K562 (cell line): Measurements from ENCODE around the gene KCNB1. TPM values are rescaled to one million over a fixed set of nuclear protein-coding genes. Genes with fewer than 3 reads are reported as not detected.

ENCODE experiments used
- ATAC-seq: fragments of 200-7000 bp; cut with Tn5 transposase; 3 replicates; pipeline ENCODE4 v1.9.1; 2020; ENCODE audit warnings: moderate library complexity
- BruUV-seq: library from RNA; stranded (reverse); fragments of 400-500 nt; replicated peaks from 2 replicates; lab custom pipeline; 2021; lab: Mats Ljungman, UMichigan
- CTCF ChIA-PET: fragments of 300-600 bp; formaldehyde crosslinking; extraction: SDS; loops from one replicate; lab custom pipeline; 2021; ENCODE audit warnings: low intra/inter-chr PET ratio; lab: Yijun Ruan, JAX
- POLR2A ChIA-PET: fragments of 300-600, 350-650 bp; sonication (Branson Sonifier 250); formaldehyde crosslinking; extraction: SDS; loops from one replicate; lab custom pipeline; 2021; ENCODE audit warnings: antibody characterized with exemption, inconsistent platforms; lab: Yijun Ruan, JAX
- DNase-seq, 4 experiments: peaks; one replicate each; pipeline versions ENCODE4 v3.0.0 to v3.0.0-alpha.2; 2011 to 2018; ENCODE audit warnings: low spot score in 3 of 4, mixed read lengths in 3 of 4; ENCODE audit errors: extremely low read depth in 1 of 4
- FAIRE-seq: peaks from 2 replicates; lab custom pipeline; 2011; peaks lifted over from hg19 to GRCh38; lab: Jason Lieb, UNC
- H2AFZ ChIP-seq: 2 replicates; pipeline ENCODE4 v1.6.0; 2011; ENCODE audit warnings: low read depth, low read length, control low read depth, inconsistent platforms
- H3K27ac ChIP-seq: fragments of 200-600 bp; 3 replicates; pipeline ENCODE4 v1.8.0; 2011; ENCODE audit warnings: low read depth, mild to moderate bottlenecking, control low read depth, inconsistent platforms, low read length, moderate library complexity, mixed read lengths; ENCODE audit errors: extremely low read depth
- H3K27me3 ChIP-seq, 2 experiments: fragments of 300-600 bp in 1 of 2; 2 replicates in 1 of 2; 3 replicates in 1 of 2; pipeline versions ENCODE4 v1.6.0 to v1.8.0; 2011; ENCODE audit warnings: inconsistent platforms in 2 of 2, low read length in 2 of 2, mild to moderate bottlenecking in 1 of 2, mixed read lengths in 1 of 2, moderate library complexity in 1 of 2; ENCODE audit not compliant: control insufficient read depth in 2 of 2, insufficient read depth in 2 of 2
- H3K36me3 ChIP-seq: fragments of 300-600 bp; 3 replicates; pipeline ENCODE4 v1.8.0; 2011; ENCODE audit warnings: mild to moderate bottlenecking, low read length, inconsistent platforms; ENCODE audit not compliant: control insufficient read depth, insufficient read depth
- H3K4me1 ChIP-seq, 2 experiments: fragments of 200-600 bp in 1 of 2; replicated peaks in 1 of 2; 2 replicates in 1 of 2; 3 replicates in 1 of 2; pipeline versions ENCODE4 v1.5.1 to v1.8.0; 2011; ENCODE audit warnings: inconsistent platforms in 2 of 2, low read length in 2 of 2, mild to moderate bottlenecking in 1 of 2, mixed read lengths in 1 of 2, moderate library complexity in 1 of 2; ENCODE audit not compliant: control insufficient read depth in 2 of 2, insufficient read depth in 2 of 2
- H3K4me2 ChIP-seq: 2 replicates; pipeline ENCODE4 v1.6.1; 2011; ENCODE audit warnings: low read length, control low read depth, inconsistent platforms, mixed read lengths; ENCODE audit not compliant: insufficient read depth
- H3K4me3 ChIP-seq: fragments of 200-600 bp; sonication (generic), shearing (Covaris generic); 2 replicates; pipeline ENCODE4 v1.5.1; 2016; ENCODE audit warnings: control low read depth, inconsistent platforms
- H3K79me2 ChIP-seq: fragments of 200-600 bp; 3 replicates; pipeline ENCODE4 v1.8.0; 2011; ENCODE audit warnings: low read length, inconsistent platforms; ENCODE audit not compliant: control insufficient read depth, insufficient read depth
- H3K9ac ChIP-seq, 2 experiments: 2 replicates each; pipeline versions ENCODE4 v1.6.0 to v1.6.1; 2011; ENCODE audit warnings: low read depth in 2 of 2, low read length in 2 of 2, control low read depth in 1 of 2, inconsistent platforms in 1 of 2, mild to moderate bottlenecking in 1 of 2, mixed read lengths in 1 of 2; ENCODE audit not compliant: insufficient read depth in 1 of 2
- H3K9me1 ChIP-seq: one replicate; pipeline ENCODE4 v1.6.0; 2011; ENCODE audit warnings: inconsistent platforms, mild to moderate bottlenecking, low read length, moderate library complexity; ENCODE audit not compliant: control insufficient read depth, insufficient read depth
- H3K9me3 ChIP-seq: replicated peaks from 2 replicates; pipeline ENCODE4 v1.5.1; 2011; ENCODE audit warnings: low read depth, low read length, inconsistent platforms; ENCODE audit not compliant: control insufficient read depth, insufficient read depth
- H4K20me1 ChIP-seq: replicated peaks from 2 replicates; pipeline ENCODE4 v1.6.1; 2011; ENCODE audit warnings: low read length, inconsistent platforms, mixed read lengths; ENCODE audit not compliant: control insufficient read depth, insufficient read depth
- BRCA1 ChIP-seq, 2 experiments: fragments of 450-650 bp in 1 of 2; sonication (generic) in 1 of 2; formaldehyde crosslinking in 1 of 2; IDR thresholded peaks; 2 replicates each; pipeline versions ENCODE4 v1.5.0 to v1.6.1; 2017 to 2020; ENCODE audit warnings: mild to moderate bottlenecking in 1 of 2, missing genetic modification reagents in 1 of 2
- CBX5 ChIP-seq: IDR thresholded peaks from 2 replicates; pipeline ENCODE4 v1.6.1; 2014; ENCODE audit warnings: low read depth, borderline replicate concordance
- ESRRA ChIP-seq: fragments of 450-650 bp; IDR thresholded peaks from 2 replicates; pipeline ENCODE4 v1.6.1; 2014; ENCODE audit warnings: low read depth, mild to moderate bottlenecking, moderate library complexity, borderline replicate concordance
- FOXA1 ChIP-seq: fragments of 450-650 bp; IDR thresholded peaks from 2 replicates; pipeline ENCODE4 v1.6.1; 2016; ENCODE audit warnings: mild to moderate bottlenecking, borderline replicate concordance
- NFXL1 ChIP-seq: fragments of 450-650 bp; formaldehyde crosslinking; IDR thresholded peaks from 2 replicates; pipeline ENCODE4 v1.4.0; 2021; ENCODE audit warnings: mild to moderate bottlenecking
- SMARCB1 ChIP-seq: IDR thresholded peaks from 2 replicates; pipeline ENCODE4 v1.6.1; 2011; ENCODE audit warnings: improper control_type of control experiment, low read depth; ENCODE audit not compliant: insufficient read length
- SRSF7 ChIP-seq: fragments of 200-400 bp; formaldehyde crosslinking; optimal IDR thresholded peaks from 2 replicates; pipeline ENCODE3; 2017; ENCODE audit warnings: mild to moderate bottlenecking, low read depth, low read length
- XRCC3 ChIP-seq: fragments of 450-650 bp; IDR thresholded peaks from 2 replicates; pipeline ENCODE4 v1.6.1; 2017; ENCODE audit warnings: mild to moderate bottlenecking, moderate library complexity
- WGBS: fragments of 100-300 bp; shearing (Covaris generic); methylation state at CpG from one replicate; pipeline ENCODE4 v1.1.6; 2016; ENCODE audit warnings: low coverage, mixed read lengths; ENCODE audit not compliant: insufficient coverage; ENCODE audit errors: missing lambda C conversion rate; 5-methylcytosine and 5-hydroxymethylcytosine counted together
- in situ Hi-C: fragments of 300-500 bp; cut with MboI; formaldehyde crosslinking; loops from 4 replicates; pipeline ENCODE4 v1.15.0; 2018; ENCODE audit warnings: inconsistent platforms, mixed read lengths
- intact Hi-C: fragments of 100-400 bp; cut with micrococcal nuclease; formaldehyde crosslinking; loops from 2 replicates; pipeline ENCODE4 v1.14.2; 2022
- polyA plus RNA-seq, 8 experiments: library from polyadenylated mRNA; depleted of rRNA in 4 of 8; stranded (reverse) in 5 of 8; unstranded in 3 of 8; fragments of >200 nt; fragmentation: Nextera tagmentation in 2 of 8; fragmentation: Illumina TruSeq in 1 of 8; extraction: Ambion mirVana in 2 of 8; extraction: Trizol in 1 of 8; gene quantifications; 2 replicates each; pipeline versions ENCODE4 v1.2.1 to v1.2.3, GENCODE V29; 2011 to 2014; ENCODE audit warnings: inconsistent platforms in 1 of 8, missing spikeins in 1 of 8
- total RNA-seq, 7 experiments: library from RNA; depleted of rRNA in 6 of 7; stranded (reverse); fragments of >200 nt in 6 of 7; fragmentation: Illumina TruSeq in 2 of 7; extraction: Trizol in 2 of 7; gene quantifications; 2 replicates each; pipeline versions ENCODE4 v1.2.1 to v1.2.3, GENCODE V29; 2011 to 2021; ENCODE audit warnings: low replicate concordance in 1 of 7
- TF ChIP-seq, protein P1 (sequence below): sonication (generic); formaldehyde crosslinking; IDR thresholded peaks from 2 replicates; pipeline ENCODE4 v1.8.0; 2022; ENCODE audit warnings: missing genetic modification reagents, mild to moderate bottlenecking, moderate library complexity, borderline replicate concordance
- TF ChIP-seq, protein P2 (sequence below): fragments of 250-450 bp; sonication (Bioruptor Pico); IDR thresholded peaks from 2 replicates; pipeline ENCODE4 v1.4.0; 2020
- TF ChIP-seq, protein P3 (sequence below): fragments of 150-350 bp; conservative IDR thresholded peaks from 2 replicates; pipeline ENCODE4 v1.6.1; 2014; ENCODE audit warnings: low read length
- TF ChIP-seq, protein P4 (sequence below): fragments of 450-650 bp; IDR thresholded peaks from 2 replicates; pipeline ENCODE4 v1.7.1; 2018; ENCODE audit warnings: mild to moderate bottlenecking, low read depth; ENCODE audit not compliant: partially characterized antibody
- TF ChIP-seq, protein P5 (sequence below): fragments of 450-650 bp; IDR thresholded peaks from 2 replicates; pipeline ENCODE4 v1.6.1; 2016; ENCODE audit warnings: antibody characterized with exemption

KCNB1 gene
- total and polyA plus RNA-seq, 9 of the 15 experiments (the other 6 are each of a cell fraction or from before 2014, with no cell fraction given) = 0.01 to 0.06 TPM; not detected in 7

DNA sequence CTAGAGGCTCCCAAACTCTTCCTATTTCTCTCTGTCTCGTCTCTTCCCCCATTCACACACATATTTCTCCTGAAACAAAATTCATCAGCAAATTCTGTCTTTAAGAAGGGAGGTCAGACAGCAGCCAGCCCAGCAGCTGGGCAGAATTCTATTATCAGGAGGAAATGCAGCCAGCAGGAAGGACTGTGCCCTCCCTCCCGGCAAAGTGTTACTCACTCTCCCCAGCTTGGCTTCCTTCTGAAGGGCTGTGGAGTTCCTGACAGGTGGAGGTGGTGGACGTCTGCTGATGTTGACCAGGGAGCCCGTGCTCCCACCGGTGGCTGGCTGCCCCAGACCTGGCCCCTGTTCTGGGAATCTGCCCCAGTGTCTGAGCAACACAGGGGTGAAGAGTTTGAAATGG, 37.3 kb downstream of the KCNB1 start:
- Histone ChIP-seq H3K4me1 (no peaks in the 10 kb centered on the region), H3K79me2 (no peaks in the 10 kb centered on the region), H3K4me3 (no peak overlapping the region), H3K9me1 (no peaks in the 10 kb centered on the region), H3K9ac (no peak overlapping the region), H3K36me3 (no peaks in the 10 kb centered on the region), H3K9me3 (no peaks in the 10 kb centered on the region), H3K27me3 (peaks cover 10 to 55% of the 10 kb centered on the region in 2 experiments; a peak in 4 of 5 replicates), H3K27ac (no peak overlapping the region), H3K4me2 (no peak overlapping the region), H2AFZ (no peak overlapping the region), H4K20me1 (peaks cover 4% of the 10 kb centered on the region; the same call in 1 of the 2 replicates)
- POLR2A ChIA-PET = interaction anchor here (0.6 kb wide), 1 partner anchor 34 kb away, joined by 3 read pairs; no protein-coding TSS in a partner anchor
- BruUV-seq = no TSS peak
- ATAC-seq = no peak
- no peak for DNase-seq
- in situ Hi-C loops (no loop called here), intact Hi-C loops (no loop called here)
- FAIRE-seq = no peak
- CTCF ChIA-PET = no interaction called here
- WGBS = 0% methylated on average over 5 of the region's 5 CpGs
- TF ChIP-seq, protein P1, sequence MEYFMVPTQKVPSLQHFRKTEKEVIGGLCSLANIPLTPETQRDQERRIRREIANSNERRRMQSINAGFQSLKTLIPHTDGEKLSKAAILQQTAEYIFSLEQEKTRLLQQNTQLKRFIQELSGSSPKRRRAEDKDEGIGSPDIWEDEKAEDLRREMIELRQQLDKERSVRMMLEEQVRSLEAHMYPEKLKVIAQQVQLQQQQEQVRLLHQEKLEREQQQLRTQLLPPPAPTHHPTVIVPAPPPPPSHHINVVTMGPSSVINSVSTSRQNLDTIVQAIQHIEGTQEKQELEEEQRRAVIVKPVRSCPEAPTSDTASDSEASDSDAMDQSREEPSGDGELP (CRISPR knock-in tag) = no peak
- TF ChIP-seq CBX5 = no peak
- no peak for TF ChIP-seq ESRRA
- no peak for TF ChIP-seq NFXL1 (CRISPR knock-in tag)
- TF ChIP-seq SMARCB1 = no peak
- no peak for TF ChIP-seq SRSF7
- TF ChIP-seq XRCC3 = no peak
- TF ChIP-seq, protein P2, sequence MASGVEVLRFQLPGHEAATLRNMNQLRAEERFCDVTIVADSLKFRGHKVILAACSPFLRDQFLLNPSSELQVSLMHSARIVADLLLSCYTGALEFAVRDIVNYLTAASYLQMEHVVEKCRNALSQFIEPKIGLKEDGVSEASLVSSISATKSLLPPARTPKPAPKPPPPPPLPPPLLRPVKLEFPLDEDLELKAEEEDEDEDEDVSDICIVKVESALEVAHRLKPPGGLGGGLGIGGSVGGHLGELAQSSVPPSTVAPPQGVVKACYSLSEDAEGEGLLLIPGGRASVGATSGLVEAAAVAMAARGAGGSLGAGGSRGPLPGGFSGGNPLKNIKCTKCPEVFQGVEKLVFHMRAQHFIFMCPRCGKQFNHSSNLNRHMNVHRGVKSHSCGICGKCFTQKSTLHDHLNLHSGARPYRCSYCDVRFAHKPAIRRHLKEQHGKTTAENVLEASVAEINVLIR = no peak
- TF ChIP-seq, protein P3, sequence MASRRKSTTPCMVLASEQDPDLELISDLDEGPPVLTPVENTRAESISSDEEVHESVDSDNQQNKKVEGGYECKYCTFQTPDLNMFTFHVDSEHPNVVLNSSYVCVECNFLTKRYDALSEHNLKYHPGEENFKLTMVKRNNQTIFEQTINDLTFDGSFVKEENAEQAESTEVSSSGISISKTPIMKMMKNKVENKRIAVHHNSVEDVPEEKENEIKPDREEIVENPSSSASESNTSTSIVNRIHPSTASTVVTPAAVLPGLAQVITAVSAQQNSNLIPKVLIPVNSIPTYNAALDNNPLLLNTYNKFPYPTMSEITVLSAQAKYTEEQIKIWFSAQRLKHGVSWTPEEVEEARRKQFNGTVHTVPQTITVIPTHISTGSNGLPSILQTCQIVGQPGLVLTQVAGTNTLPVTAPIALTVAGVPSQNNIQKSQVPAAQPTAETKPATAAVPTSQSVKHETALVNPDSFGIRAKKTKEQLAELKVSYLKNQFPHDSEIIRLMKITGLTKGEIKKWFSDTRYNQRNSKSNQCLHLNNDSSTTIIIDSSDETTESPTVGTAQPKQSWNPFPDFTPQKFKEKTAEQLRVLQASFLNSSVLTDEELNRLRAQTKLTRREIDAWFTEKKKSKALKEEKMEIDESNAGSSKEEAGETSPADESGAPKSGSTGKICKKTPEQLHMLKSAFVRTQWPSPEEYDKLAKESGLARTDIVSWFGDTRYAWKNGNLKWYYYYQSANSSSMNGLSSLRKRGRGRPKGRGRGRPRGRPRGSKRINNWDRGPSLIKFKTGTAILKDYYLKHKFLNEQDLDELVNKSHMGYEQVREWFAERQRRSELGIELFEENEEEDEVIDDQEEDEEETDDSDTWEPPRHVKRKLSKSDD = no peak
- TF ChIP-seq, protein P4, sequence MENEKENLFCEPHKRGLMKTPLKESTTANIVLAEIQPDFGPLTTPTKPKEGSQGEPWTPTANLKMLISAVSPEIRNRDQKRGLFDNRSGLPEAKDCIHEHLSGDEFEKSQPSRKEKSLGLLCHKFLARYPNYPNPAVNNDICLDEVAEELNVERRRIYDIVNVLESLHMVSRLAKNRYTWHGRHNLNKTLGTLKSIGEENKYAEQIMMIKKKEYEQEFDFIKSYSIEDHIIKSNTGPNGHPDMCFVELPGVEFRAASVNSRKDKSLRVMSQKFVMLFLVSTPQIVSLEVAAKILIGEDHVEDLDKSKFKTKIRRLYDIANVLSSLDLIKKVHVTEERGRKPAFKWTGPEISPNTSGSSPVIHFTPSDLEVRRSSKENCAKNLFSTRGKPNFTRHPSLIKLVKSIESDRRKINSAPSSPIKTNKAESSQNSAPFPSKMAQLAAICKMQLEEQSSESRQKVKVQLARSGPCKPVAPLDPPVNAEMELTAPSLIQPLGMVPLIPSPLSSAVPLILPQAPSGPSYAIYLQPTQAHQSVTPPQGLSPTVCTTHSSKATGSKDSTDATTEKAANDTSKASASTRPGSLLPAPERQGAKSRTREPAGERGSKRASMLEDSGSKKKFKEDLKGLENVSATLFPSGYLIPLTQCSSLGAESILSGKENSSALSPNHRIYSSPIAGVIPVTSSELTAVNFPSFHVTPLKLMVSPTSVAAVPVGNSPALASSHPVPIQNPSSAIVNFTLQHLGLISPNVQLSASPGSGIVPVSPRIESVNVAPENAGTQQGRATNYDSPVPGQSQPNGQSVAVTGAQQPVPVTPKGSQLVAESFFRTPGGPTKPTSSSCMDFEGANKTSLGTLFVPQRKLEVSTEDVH = no peak
- TF ChIP-seq, protein P5, sequence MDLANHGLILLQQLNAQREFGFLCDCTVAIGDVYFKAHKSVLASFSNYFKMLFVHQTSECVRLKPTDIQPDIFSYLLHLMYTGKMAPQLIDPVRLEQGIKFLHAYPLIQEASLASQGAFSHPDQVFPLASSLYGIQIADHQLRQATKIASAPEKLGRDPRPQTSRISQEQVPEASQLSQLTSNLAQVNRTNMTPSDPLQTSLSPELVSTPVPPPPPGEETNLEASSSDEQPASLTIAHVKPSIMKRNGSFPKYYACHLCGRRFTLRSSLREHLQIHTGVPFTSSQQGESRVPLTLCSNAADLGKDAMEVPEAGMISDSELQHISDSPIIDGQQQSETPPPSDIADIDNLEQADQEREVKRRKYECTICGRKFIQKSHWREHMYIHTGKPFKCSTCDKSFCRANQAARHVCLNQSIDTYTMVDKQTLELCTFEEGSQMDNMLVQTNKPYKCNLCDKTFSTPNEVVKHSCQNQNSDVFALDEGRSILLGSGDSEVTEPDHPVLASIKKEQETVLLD = no peak
- no peak for TF ChIP-seq FOXA1
- no peak for TF ChIP-seq BRCA1 (IDR thresholded peaks at IDR 0.05)
- no peak for TF ChIP-seq BRCA1 (CRISPR knock-in tag; IDR thresholded peaks at IDR 0.05)
